ENCODE results near the gene POMGNT2. TPM values are rescaled to one million over a fixed set of nuclear protein-coding genes. Genes with fewer than 3 reads are reported as not detected.

The POMGNT2 gene
- total and polyA plus RNA-seq, 2 of the 8 experiments (the other 6 are each of a cell fraction or from before 2014, with no cell fraction given), result 13.6 to 35.7 TPM

DNA sequence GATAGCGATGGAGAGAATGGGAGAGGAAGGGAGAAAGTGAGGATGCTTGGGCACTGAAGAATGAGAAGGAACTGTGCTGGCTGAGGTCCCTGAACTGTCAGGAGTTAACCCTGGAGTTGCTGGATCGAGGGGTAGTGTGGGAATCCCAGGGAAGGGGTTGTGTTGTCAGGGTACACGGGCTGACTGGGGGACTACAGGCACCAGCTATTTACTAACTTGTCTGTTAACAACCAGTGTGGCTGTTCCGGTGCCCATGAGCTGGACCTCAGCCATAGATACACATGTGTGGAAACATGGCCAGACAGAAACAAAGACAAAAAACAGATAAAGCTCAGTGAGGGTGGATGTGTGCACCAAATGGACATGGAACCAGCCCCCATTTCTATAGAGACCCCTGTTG is 71.7 kb downstream of the POMGNT2 start (continued):
- TF ChIP-seq BCL11A (IDR thresholded peaks at IDR 0.05; ENCODE audit: low read depth in 2 of 2, low read length in 2 of 2), result no peak
- TF ChIP-seq GTF2F1 (IDR thresholded peaks at IDR 0.05; ENCODE audit: borderline replicate concordance, low read depth, low read length), result no peak
